HEK293 (cell line): ENCODE measurements around the gene TMEM131L.
A peak's percentile ranks its signal among the peaks of the same experiment; 100 is the strongest.

Experiments
- CTCF ChIA-PET: fragments of 350-600 bp; formaldehyde crosslinking; extraction: SDS; loops from one replicate; lab custom pipeline; 2021; ENCODE audit warnings: antibody characterized with exemption; lab: Yijun Ruan, JAX
- POLR2A ChIA-PET: fragments of 300-600 bp; formaldehyde crosslinking; extraction: SDS; loops from one replicate; lab custom pipeline; 2020; ENCODE audit warnings: antibody characterized with exemption, inconsistent platforms; lab: Yijun Ruan, JAX
- H3K27ac ChIP-seq: fragments of 200-500 bp; sonication (Bioruptor generic); 2 replicates; pipeline ENCODE4 v1.5.1; 2014; ENCODE audit warnings: low read depth, low read length, control low read depth, inconsistent platforms; ENCODE audit errors: extremely low read depth
- H3K36me3 ChIP-seq, 2 experiments: fragments of 200-500 bp in 1 of 2; sonication (Bioruptor generic) in 1 of 2; 1 replicate in 1 of 2; 2 replicates in 1 of 2; pipeline ENCODE4 v1.5.1; 2014 to 2017; ENCODE audit warnings: inconsistent platforms in 2 of 2, low read length in 2 of 2; ENCODE audit not compliant: control insufficient read depth in 2 of 2, insufficient read depth in 1 of 2
- H3K4me1 ChIP-seq: fragments of 200-500 bp; sonication (Bioruptor generic); 2 replicates; pipeline ENCODE4 v1.5.1; 2014; ENCODE audit warnings: mild to moderate bottlenecking, low read length, inconsistent platforms; ENCODE audit not compliant: control insufficient read depth, insufficient read depth
- H3K4me3 ChIP-seq: 2 replicates; pipeline ENCODE4 v1.5.1; 2011; ENCODE audit warnings: low read depth, mild to moderate bottlenecking, control low read depth, low read length, moderate library complexity
- H3K9me3 ChIP-seq: fragments of 200-500 bp; sonication (Bioruptor generic); 2 replicates; pipeline ENCODE4 v1.5.1; 2014; ENCODE audit warnings: low read depth, low read length, inconsistent platforms; ENCODE audit not compliant: control insufficient read depth, insufficient read depth
- FEZF1 ChIP-seq: fragments of 450-650 bp; formaldehyde crosslinking; IDR thresholded peaks from 2 replicates; pipeline ENCODE4 v1.5.1; 2016; ENCODE audit warnings: missing biosample characterization, missing genetic modification characterization
- GFI1B ChIP-seq: fragments of 450-650 bp; formaldehyde crosslinking; IDR thresholded peaks from 2 replicates; pipeline ENCODE4 v1.5.1; 2016; ENCODE audit warnings: missing biosample characterization, missing genetic modification characterization
- GLI4 ChIP-seq: fragments of 450-650 bp; formaldehyde crosslinking; IDR thresholded peaks from 2 replicates; pipeline ENCODE4 v1.5.1; 2016; ENCODE audit warnings: missing biosample characterization, missing genetic modification characterization
- KLF1 ChIP-seq: fragments of 450-650 bp; formaldehyde crosslinking; IDR thresholded peaks from 2 replicates; pipeline ENCODE4 v1.5.1; 2016; ENCODE audit warnings: missing biosample characterization, missing genetic modification characterization
- OVOL3 ChIP-seq: fragments of 450-650 bp; formaldehyde crosslinking; IDR thresholded peaks from 2 replicates; pipeline ENCODE4 v1.5.1; 2016; ENCODE audit warnings: missing biosample characterization, missing genetic modification characterization
- SETDB1 ChIP-seq: IDR thresholded peaks from one replicate; pipeline ENCODE4 v1.6.1; 2017; ENCODE audit warnings: mild to moderate bottlenecking, low read length, moderate library complexity, mixed read lengths; ENCODE audit not compliant: insufficient read length
- WT1 ChIP-seq: fragments of 450-650 bp; formaldehyde crosslinking; IDR thresholded peaks from 2 replicates; pipeline ENCODE4 v1.5.1; 2016; ENCODE audit warnings: missing biosample characterization, missing genetic modification characterization
- ZBTB17 ChIP-seq: fragments of 450-650 bp; formaldehyde crosslinking; IDR thresholded peaks from 2 replicates; pipeline ENCODE4 v1.5.1; 2016; ENCODE audit warnings: missing biosample characterization, missing genetic modification characterization
- ZEB2 ChIP-seq: fragments of 450-650 bp; formaldehyde crosslinking; IDR thresholded peaks from 2 replicates; pipeline ENCODE4 v1.5.1; 2016; ENCODE audit warnings: missing biosample characterization, missing genetic modification characterization
- ZNF157 ChIP-seq: fragments of 450-650 bp; formaldehyde crosslinking; IDR thresholded peaks from 2 replicates; pipeline ENCODE4 v1.5.1; 2016; ENCODE audit warnings: missing biosample characterization, missing genetic modification characterization
- ZNF292 ChIP-seq: fragments of 450-650 bp; formaldehyde crosslinking; IDR thresholded peaks from 2 replicates; pipeline ENCODE4 v1.5.1; 2016; ENCODE audit warnings: low read depth, missing biosample characterization, missing genetic modification characterization, borderline replicate concordance
- ZNF433 ChIP-seq: fragments of 450-650 bp; formaldehyde crosslinking; IDR thresholded peaks from 2 replicates; pipeline ENCODE4 v1.5.1; 2016; ENCODE audit warnings: missing biosample characterization, missing genetic modification characterization, low read depth
- ZNF501 ChIP-seq: fragments of 450-650 bp; formaldehyde crosslinking; IDR thresholded peaks from 2 replicates; pipeline ENCODE4 v1.5.1; 2016; ENCODE audit warnings: missing biosample characterization, missing genetic modification characterization
- ZNF548 ChIP-seq: fragments of 450-650 bp; formaldehyde crosslinking; IDR thresholded peaks from 2 replicates; pipeline ENCODE4 v1.5.1; 2016; ENCODE audit warnings: missing biosample characterization, missing genetic modification characterization
- ZNF571 ChIP-seq: fragments of 450-650 bp; formaldehyde crosslinking; IDR thresholded peaks from 2 replicates; pipeline ENCODE4 v1.5.0; 2017; ENCODE audit warnings: missing biosample characterization, missing genetic modification characterization
- ZNF621 ChIP-seq: fragments of 450-650 bp; formaldehyde crosslinking; IDR thresholded peaks from 2 replicates; pipeline ENCODE4 v1.5.1; 2017; ENCODE audit warnings: missing biosample characterization, missing genetic modification characterization
- ZNF660 ChIP-seq: fragments of 450-650 bp; IDR thresholded peaks from 2 replicates; pipeline ENCODE4 v1.5.1; 2018; ENCODE audit warnings: missing biosample characterization, mild to moderate bottlenecking, missing genetic modification characterization
- ZSCAN16 ChIP-seq: fragments of 450-650 bp; formaldehyde crosslinking; IDR thresholded peaks from 2 replicates; pipeline ENCODE4 v1.5.1; 2016; ENCODE audit warnings: missing biosample characterization, missing genetic modification characterization
- TF ChIP-seq, protein P1 (sequence below): fragments of 450-650 bp; formaldehyde crosslinking; IDR thresholded peaks from 2 replicates; pipeline ENCODE4 v1.5.1; 2017; ENCODE audit warnings: missing biosample characterization, missing genetic modification characterization

TMEM131L gene

GRCh38 chr4:153514001-153514526 lies 47.9 kb downstream of the TMEM131L start (continued):
- TF ChIP-seq WT1 (peak; percentile 74), ZEB2 (tag by site-specific recombination) (peak; percentile 74), ZSCAN16 (tag by site-specific recombination) (no peak), FEZF1 (tag by site-specific recombination) (peak; percentile 66), GFI1B (tag by site-specific recombination) (peak; percentile 55), OVOL3 (tag by site-specific recombination) (peak; percentile 23; the same call in 1 of the 2 replicates)

DNA sequence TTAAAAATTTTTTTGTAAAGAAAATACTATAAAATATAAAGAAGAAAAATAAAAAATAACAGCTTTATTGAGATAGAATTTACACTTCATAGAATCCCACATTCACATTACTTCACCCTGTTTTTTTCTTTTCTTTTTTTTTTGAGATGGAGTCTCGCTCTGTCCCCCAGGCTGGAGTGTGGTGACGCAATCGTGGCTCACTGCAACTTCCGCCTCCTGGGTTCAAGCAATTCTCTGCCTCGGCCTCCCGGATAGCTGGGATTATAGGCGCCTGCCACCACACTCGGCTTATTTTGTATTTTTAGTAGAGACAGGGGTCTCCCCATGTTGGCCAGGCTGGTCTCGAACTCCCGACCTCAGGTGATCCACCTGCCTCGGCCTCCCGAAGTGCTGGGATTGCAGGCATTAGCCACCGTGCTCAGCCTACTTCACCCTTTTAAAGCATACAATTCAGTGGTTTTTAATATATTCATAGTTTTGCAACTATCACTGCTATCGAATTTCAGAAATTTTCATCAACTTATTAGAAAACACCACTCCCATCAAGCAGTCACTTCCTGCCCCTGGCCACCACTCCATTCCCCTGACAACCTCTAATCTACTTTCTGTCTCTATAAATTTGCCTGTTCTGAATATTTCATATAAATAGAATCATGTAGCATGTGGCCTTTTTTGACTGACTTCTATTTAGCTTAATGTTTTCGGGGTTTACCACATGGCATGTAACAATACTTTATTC lies 48.7 kb downstream of the TMEM131L start:
- ChIA-PET CTCF (interaction anchor here (0.7 to 1.2 kb wide), 3 partner anchors 21 to 59 kb away, joined by 3 read pairs; no protein-coding TSS in a partner anchor), POLR2A (no interaction called here)
- H3K27ac ChIP-seq, result no peak overlapping the region

GRCh38 chr4:153517159-153517558 lies 51.0 kb downstream of the TMEM131L start:
- TF ChIP-seq, protein P1, sequence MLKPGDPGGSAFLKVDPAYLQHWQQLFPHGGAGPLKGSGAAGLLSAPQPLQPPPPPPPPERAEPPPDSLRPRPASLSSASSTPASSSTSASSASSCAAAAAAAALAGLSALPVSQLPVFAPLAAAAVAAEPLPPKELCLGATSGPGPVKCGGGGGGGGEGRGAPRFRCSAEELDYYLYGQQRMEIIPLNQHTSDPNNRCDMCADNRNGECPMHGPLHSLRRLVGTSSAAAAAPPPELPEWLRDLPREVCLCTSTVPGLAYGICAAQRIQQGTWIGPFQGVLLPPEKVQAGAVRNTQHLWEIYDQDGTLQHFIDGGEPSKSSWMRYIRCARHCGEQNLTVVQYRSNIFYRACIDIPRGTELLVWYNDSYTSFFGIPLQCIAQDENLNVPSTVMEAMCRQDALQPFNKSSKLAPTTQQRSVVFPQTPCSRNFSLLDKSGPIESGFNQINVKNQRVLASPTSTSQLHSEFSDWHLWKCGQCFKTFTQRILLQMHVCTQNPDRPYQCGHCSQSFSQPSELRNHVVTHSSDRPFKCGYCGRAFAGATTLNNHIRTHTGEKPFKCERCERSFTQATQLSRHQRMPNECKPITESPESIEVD (tag by site-specific recombination), result peak; percentile 51
- TF ChIP-seq ZNF292, result no peak
- Histone ChIP-seq H3K4me1 (peaks cover 13% of the 10 kb centered on the region), H3K9me3 (no peaks in the 10 kb centered on the region), H3K27ac (no peak overlapping the region), H3K4me3 (no peak overlapping the region), H3K36me3 (no peaks in the 10 kb centered on the region)
- ChIA-PET POLR2A (no interaction called here), CTCF (no interaction called here)

More for the DNA sequence above, 48.7 kb downstream of the TMEM131L start:
- Histone ChIP-seq H3K4me1 (peaks cover 13% of the 10 kb centered on the region), H3K9me3 (no peaks in the 10 kb centered on the region), H3K4me3 (no peak overlapping the region), H3K36me3 (no peaks in the 10 kb centered on the region)
- TF ChIP-seq, protein P1 (tag by site-specific recombination), result no peak

GRCh38 chr4:153518001-153518400 lies 51.8 kb downstream of the TMEM131L start:
- ChIA-PET CTCF (no interaction called here), POLR2A (no interaction called here)
- Histone ChIP-seq H3K4me1 (peaks cover 11% of the 10 kb centered on the region), H3K36me3 (no peaks in the 10 kb centered on the region), H3K4me3 (no peak overlapping the region), H3K27ac (no peak overlapping the region), H3K9me3 (no peaks in the 10 kb centered on the region)
- no peak for TF ChIP-seq GLI4 (tag by site-specific recombination)
- no peak for TF ChIP-seq ZBTB17 (tag by site-specific recombination)
- TF ChIP-seq ZNF433 (tag by site-specific recombination), result no peak
- TF ChIP-seq ZNF548 (tag by site-specific recombination), result no peak
- TF ChIP-seq ZNF660 (tag by site-specific recombination), result no peak
- TF ChIP-seq KLF1 (tag by site-specific recombination), result no peak
- no peak for TF ChIP-seq OVOL3 (tag by site-specific recombination)
- TF ChIP-seq SETDB1, result no peak
- no peak for TF ChIP-seq ZNF621 (tag by site-specific recombination)
- no peak for TF ChIP-seq ZNF501 (tag by site-specific recombination)
- no peak for TF ChIP-seq ZNF157 (tag by site-specific recombination)
- no peak for TF ChIP-seq ZNF571
